Mucosa of rectum (tissue), 2 donors: ENCODE measurements around the gene DAND5.

Experiments
- H3K27ac ChIP-seq, 2 donors: one replicate each; pipeline ENCODE4 v1.7.0; 2013; ENCODE audit warnings: inconsistent platforms in 2 of 2, low read depth in 2 of 2, low read length in 2 of 2
- H3K27me3 ChIP-seq, 2 donors: one replicate each; pipeline ENCODE4 v1.7.0; 2013; ENCODE audit warnings: low read length in 2 of 2; ENCODE audit not compliant: control insufficient read depth in 2 of 2, insufficient read depth in 2 of 2
- H3K36me3 ChIP-seq, 2 donors: one replicate each; pipeline ENCODE4 v1.7.0; 2013; ENCODE audit warnings: low read length in 2 of 2; ENCODE audit not compliant: control insufficient read depth in 2 of 2, insufficient read depth in 2 of 2
- H3K4me1 ChIP-seq, 2 donors: one replicate each; pipeline ENCODE4 v1.7.0; 2013; ENCODE audit warnings: low read length in 2 of 2, mild to moderate bottlenecking in 1 of 2; ENCODE audit not compliant: control insufficient read depth in 2 of 2, insufficient read depth in 2 of 2
- H3K4me3 ChIP-seq, 2 donors: one replicate each; pipeline ENCODE4 v1.7.0; 2013; ENCODE audit warnings: low read length in 2 of 2
- H3K9ac ChIP-seq, 2 donors: one replicate each; pipeline ENCODE4 v1.7.0; 2013; ENCODE audit warnings: low read length in 2 of 2, low read depth in 1 of 2, mild to moderate bottlenecking in 1 of 2
- H3K9me3 ChIP-seq, 2 donors: one replicate each; pipeline ENCODE4 v1.7.0; 2013; ENCODE audit warnings: low read length in 2 of 2; ENCODE audit not compliant: control insufficient read depth in 2 of 2
- donor health status: healthy.
- donor health status: Normal muscosa, but diverticular disease.

Gene DAND5

GRCh38 chr19:12969292-12969988 lies at the start of gene DAND5:
Gene DAND5 (plus strand): TSS chr19:12969576. CDS start chr19:12969661, 85 bp downstream.
- H3K27ac ChIP-seq, result no peak within 1 kb of the TSS
- H3K9ac ChIP-seq, result no peak within 1 kb of the TSS
- peaks cover 3 to 7% of the 10 kb centered on the region in 2 donors for H3K4me1 ChIP-seq
- no peaks in the 10 kb centered on the region for H3K27me3 ChIP-seq
- no peak within 1 kb of the TSS for H3K4me3 ChIP-seq
- H3K36me3 ChIP-seq, result no peaks in the 10 kb centered on the region
- no peaks in the 10 kb centered on the region for H3K9me3 ChIP-seq

DNA sequence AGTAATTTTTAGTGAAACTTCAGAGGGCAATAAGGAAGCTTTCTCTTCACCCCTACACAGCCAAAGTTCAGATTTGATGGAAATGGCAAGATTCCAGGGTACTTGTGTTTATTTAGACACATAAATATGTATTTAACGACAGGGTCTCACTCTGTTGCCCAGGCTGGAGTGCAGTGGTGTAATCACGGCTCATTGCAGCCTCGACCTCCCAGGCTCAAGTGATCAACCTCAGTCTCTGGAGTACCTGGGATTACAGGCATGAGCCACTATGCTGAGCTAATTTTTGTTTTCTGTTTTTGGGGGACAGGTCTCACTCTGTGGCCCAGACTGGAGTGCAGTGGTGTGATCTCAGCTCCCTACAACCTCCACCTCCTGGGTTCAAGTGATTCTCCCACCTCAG lies 48.3 kb upstream of the DAND5 start:
- H3K27ac ChIP-seq, result no peak overlapping the region
- H3K9ac ChIP-seq, result no peak overlapping the region
- no peaks in the 10 kb centered on the region for H3K9me3 ChIP-seq
- H3K27me3 ChIP-seq, result no peaks in the 10 kb centered on the region
- H3K36me3 ChIP-seq, result peaks cover 24 to 32% of the 10 kb centered on the region in 2 donors
- H3K4me1 ChIP-seq, result peaks cover 3 to 6% of the 10 kb centered on the region in 2 donors
- no peak overlapping the region for H3K4me3 ChIP-seq

- Histone ChIP-seq H3K36me3 (peaks cover 33 to 42% of the 10 kb centered on the region in 2 donors), H3K9ac (no peak overlapping the region), H3K27ac (no peak overlapping the region), H3K27me3 (no peaks in the 10 kb centered on the region), H3K9me3 (no peaks in the 10 kb centered on the region), H3K4me1 (peaks cover 3 to 6% of the 10 kb centered on the region in 2 donors), H3K4me3 (no peak overlapping the region)
Observed at GRCh38 chr19:12922959-12923358, 46.4 kb upstream of the DAND5 start.

DNA sequence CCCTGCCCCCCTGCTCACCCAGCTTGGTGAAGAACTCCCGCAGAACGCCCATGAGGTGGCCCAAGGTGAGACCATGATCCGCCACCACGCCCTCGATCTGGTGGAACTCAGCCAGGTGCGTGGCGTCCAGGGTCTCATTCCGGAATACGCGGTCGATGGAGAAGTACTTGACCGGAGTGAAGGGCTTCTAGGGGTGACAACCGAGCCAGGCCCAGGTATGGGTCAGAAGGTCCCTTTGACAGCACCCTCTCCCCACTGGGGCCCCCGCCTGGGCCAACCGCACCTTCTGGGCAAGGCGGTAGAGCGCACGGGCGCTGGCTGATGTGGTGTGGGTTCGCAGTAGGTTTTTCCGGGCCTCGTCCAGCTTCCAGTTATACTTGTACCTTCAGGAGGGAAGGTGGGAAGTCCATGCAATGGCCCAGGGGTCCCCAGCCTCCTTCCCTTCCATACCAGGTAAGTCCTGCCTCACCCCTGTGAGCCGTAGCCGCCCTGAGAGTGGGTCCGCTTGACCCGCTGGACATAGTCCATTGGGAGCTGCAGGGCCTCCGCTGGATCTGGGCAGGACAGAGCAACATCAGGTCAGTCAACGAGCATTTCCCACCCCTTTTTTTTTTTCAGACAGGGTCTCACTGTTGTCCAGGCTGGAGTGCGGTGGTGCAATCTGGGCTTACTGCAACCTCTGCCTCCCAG lies 44.6 kb upstream of the DAND5 start:
- H3K27me3 ChIP-seq, result no peaks in the 10 kb centered on the region
- H3K4me1 ChIP-seq, result no peaks in the 10 kb centered on the region
- H3K4me3 ChIP-seq, result no peak overlapping the region
- H3K36me3 ChIP-seq, result peaks cover 40 to 56% of the 10 kb centered on the region in 2 donors
- H3K9ac ChIP-seq, result no peak overlapping the region
- H3K9me3 ChIP-seq, result no peaks in the 10 kb centered on the region
- H3K27ac ChIP-seq, result no peak overlapping the region

- Histone ChIP-seq H3K36me3 (peaks cover 20 to 32% of the 10 kb centered on the region in 2 donors), H3K4me3 (no peak overlapping the region), H3K9ac (no peak overlapping the region), H3K27ac (no peak overlapping the region), H3K9me3 (no peaks in the 10 kb centered on the region), H3K4me1 (peaks cover 9 to 10% of the 10 kb centered on the region in 2 donors), H3K27me3 (no peaks in the 10 kb centered on the region)
Observed at GRCh38 chr19:12930002-12930645, 39.3 kb upstream of the DAND5 start.

GRCh38 chr19:12932392-12933286 lies 36.7 kb upstream of the DAND5 start:
- peak overlapping the region; percentile 87 to 99 for H3K4me3 ChIP-seq
- peaks cover 11 to 21% of the 10 kb centered on the region in 2 donors for H3K36me3 ChIP-seq
- H3K4me1 ChIP-seq, result peaks cover 12 to 15% of the 10 kb centered on the region in 2 donors
- peak overlapping the region; percentile 94 to 95 for H3K9ac ChIP-seq
- no peaks in the 10 kb centered on the region for H3K9me3 ChIP-seq
- no peaks in the 10 kb centered on the region for H3K27me3 ChIP-seq
- peak overlapping the region in 1 of 2 donors; percentile 85 for H3K27ac ChIP-seq

GRCh38 chr19:12933287-12934072 lies 35.9 kb upstream of the DAND5 start, which contains the start of gene FARSA:
Gene FARSA (minus strand): TSS chr19:12933711. CDS start chr19:12933696, 15 bp downstream.
- Histone ChIP-seq H3K27ac (peak within 1 kb of the TSS; percentile 66 to 85), H3K4me1 (peaks cover 17 to 19% of the 10 kb centered on the region in 2 donors), H3K36me3 (peaks cover 11 to 14% of the 10 kb centered on the region in 2 donors), H3K9ac (peak within 1 kb of the TSS; percentile 94 to 95), H3K27me3 (no peaks in the 10 kb centered on the region), H3K9me3 (no peaks in the 10 kb centered on the region), H3K4me3 (peak within 1 kb of the TSS; percentile 87 to 99)

DNA sequence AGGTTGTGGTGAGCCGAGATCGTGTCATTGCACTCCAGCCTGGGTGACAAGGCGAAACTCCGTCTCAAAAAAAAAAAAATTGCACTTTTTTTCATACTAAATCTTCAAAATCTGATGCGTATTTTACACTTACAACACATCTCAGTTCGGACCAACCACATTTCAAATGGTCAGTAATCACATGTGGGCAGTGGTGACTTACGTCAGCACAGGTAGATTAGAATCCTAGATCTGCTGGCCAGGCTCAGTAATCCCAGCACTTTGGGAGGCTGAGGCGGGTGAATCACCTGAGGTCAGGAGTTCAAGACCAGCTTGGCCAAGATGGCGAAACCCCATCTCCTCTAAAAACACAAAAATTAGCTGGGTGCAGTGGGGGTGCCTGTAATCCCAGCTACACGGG lies 34.3 kb upstream of the DAND5 start:
- Histone ChIP-seq H3K27me3 (no peaks in the 10 kb centered on the region), H3K9ac (no peak overlapping the region), H3K27ac (no peak overlapping the region), H3K36me3 (peaks cover 7% of the 10 kb centered on the region in 2 donors), H3K9me3 (no peaks in the 10 kb centered on the region), H3K4me1 (peaks cover 27% of the 10 kb centered on the region in 2 donors), H3K4me3 (no peak overlapping the region)

- no peak overlapping the region for H3K27ac ChIP-seq
- peaks cover 33 to 37% of the 10 kb centered on the region in 2 donors for H3K4me1 ChIP-seq
- no peaks in the 10 kb centered on the region for H3K27me3 ChIP-seq
- peaks cover 17 to 18% of the 10 kb centered on the region in 2 donors for H3K36me3 ChIP-seq
- no peak overlapping the region for H3K4me3 ChIP-seq
- H3K9ac ChIP-seq, result no peak overlapping the region
- no peaks in the 10 kb centered on the region for H3K9me3 ChIP-seq
Observed at GRCh38 chr19:12936582-12936981, 32.8 kb upstream of the DAND5 start.
